CD4-positive, alpha-beta T cell treated with Interleukin-1 beta for 1 hour (primary cell): ENCODE data around the gene FRYL.
"Not testable (repeated sequence)": the region's sequence is repeated elsewhere in the genome, so short reads cannot be mapped to it uniquely, and the experiment has no call there.

Source experiments
- DNase-seq, 2 donors: peaks; one replicate each; pipeline ENCODE4 v3.0.0-alpha.2; 2020 to 2022

FRYL gene

GRCh38 chr4:48483006-48483776 lies 296.9 kb downstream of the FRYL start, which contains the start of gene SLC10A4:
Gene SLC10A4 (plus strand): TSS chr4:48483343. CDS start chr4:48483562, 219 bp downstream.
- DNase-seq = no peak

GRCh38 chr4:48481581-48481980 lies 298.5 kb downstream of the FRYL start:
- no peak for DNase-seq

GRCh38 chr4:48478273-48478672 lies 301.8 kb downstream of the FRYL start:
- DNase-seq = no peak

DNA sequence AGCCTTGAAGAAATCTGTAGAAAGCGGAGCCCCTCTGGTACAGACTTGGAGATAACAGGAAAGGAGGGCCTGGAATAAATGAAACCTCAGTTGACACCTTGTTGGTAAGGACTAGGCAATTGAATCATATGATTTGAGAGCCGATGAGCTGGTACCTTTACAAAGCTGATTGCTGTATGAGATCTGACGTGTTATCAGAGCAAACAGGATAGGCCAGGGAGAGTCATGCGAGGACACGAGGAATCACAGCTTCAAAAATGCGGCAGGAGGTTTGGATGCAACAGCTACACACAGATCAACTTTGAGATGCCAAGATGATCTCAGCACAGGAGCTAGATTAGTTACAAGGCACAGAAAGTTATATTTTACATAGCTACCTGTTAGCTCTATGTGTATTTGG lies 304.3 kb downstream of the FRYL start:
- no peak for DNase-seq

DNA sequence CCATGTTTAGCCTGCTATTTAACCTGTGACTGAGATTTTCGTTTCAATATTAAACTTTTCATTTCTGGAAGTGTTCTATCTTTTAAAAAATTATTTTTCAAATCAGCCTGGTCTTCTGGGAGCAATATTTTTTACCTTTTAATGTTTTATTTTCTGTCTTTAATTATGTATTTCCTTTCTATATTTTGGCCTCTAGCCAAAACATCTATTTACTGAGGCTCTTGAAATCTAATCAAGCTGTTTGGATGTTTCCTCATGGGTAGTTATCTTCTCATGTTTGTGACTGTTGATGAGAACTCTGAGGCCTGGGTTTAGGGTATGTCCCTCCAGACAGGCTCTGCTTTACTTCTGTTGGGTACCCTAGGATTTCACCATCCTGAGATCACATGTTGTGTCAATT lies 307.3 kb downstream of the FRYL start:
- DNase-seq = no peak

DNA sequence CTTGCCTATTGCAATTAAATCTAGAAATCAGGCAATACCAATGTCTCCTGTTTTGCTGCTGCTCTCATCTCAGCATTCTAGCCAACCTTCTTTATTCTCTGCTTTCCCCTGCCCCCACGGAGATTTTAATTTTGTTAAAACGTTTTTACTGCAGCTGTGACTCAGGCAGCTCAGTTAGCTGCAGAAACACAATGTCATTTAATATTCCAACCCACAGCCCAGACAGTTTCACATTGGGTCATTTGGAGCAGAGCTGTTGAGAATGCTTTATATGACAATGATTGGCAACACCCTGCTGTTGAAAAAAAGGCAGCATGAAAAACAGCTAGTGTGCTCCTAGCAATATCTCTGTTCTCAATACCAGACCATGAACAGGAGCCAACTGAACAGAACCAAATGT lies 309.5 kb downstream of the FRYL start:
- DNase-seq = no peak

- no peak for DNase-seq
Measured at GRCh38 chr4:48470137-48470536, 309.9 kb downstream of the FRYL start.

DNA sequence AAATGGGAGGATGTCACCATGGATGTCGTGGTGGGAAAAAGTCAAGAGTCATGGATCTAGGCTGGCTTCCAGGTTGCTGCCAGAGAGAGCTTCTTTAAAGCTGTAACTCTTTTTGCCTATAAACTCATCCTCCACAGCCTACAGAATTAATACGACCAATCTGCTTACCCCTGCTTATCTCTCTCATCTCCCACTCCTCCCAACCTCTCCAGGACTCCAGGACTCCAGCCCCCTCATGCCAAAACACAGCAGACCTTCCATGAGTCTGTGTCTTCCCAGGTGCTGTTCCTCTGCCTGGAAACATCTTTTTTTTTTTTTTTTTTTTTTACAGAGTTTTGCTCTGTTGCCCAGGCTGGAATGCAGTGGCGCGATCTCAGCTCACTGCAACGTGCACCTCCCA lies 312.2 kb downstream of the FRYL start:
- DNase-seq = no peak

DNA sequence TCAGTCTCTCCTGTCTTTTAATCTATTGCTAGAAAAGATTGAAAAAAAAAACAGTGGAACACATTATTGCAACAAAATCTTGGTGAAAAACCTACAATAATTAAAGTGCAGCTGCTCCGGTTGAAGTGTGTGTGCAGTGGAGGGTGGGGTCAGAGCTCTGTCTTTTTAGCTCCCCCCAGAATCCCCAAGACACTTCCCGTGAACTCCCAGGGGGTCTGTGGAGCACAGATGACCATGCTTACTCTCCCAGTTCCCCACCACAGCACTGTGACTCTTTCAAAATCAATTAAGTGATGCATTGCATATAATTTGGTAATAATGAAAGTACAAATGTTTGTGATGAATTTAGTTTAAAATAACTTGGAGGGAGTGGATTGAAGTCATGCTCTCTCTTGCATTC lies 312.6 kb downstream of the FRYL start:
- DNase-seq = no peak

DNA sequence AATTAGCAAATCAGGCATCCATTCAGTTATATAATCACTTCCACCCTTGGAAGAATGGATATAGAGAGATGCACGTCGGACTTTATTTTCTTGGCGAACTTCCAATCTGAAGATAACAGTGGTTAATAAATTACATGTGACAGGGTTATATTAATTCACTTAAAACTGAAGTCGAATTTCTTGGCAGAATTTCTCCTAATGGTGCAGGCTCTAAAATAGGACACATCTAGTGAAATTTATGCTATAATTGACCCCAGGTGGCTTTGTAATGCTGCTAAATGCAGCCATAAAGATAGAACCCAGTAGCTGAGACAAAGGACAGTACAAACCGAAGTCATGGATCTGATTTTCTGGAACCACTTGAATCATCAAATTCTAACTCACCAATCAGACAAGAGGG lies 317.7 kb downstream of the FRYL start:
- DNase-seq = no peak

GRCh38 chr4:48461000-48461399 lies 319.1 kb downstream of the FRYL start:
- no peak for DNase-seq

DNA sequence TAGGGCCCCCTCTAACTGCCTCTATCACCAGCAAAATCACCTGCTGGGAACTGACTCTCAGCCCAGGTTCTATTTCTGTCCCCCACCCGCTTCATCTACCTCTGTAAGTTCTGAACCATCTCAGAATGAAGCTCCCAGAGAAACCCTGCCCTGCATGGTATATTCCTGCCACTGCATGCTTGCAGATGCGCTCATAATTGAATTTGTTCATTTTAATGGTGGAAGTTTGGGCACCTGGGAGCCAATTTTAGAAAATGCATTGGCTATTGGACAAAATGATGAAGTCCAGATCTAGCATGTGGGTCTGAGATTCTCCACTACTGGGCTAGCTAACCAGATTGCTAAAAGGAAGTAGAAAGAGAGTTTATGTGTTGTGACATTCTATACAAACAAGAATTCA lies 325.5 kb downstream of the FRYL start:
- DNase-seq = no peak

GRCh38 chr4:48451656-48452055 lies 328.4 kb downstream of the FRYL start:
- not testable (repeated sequence) for DNase-seq

DNA sequence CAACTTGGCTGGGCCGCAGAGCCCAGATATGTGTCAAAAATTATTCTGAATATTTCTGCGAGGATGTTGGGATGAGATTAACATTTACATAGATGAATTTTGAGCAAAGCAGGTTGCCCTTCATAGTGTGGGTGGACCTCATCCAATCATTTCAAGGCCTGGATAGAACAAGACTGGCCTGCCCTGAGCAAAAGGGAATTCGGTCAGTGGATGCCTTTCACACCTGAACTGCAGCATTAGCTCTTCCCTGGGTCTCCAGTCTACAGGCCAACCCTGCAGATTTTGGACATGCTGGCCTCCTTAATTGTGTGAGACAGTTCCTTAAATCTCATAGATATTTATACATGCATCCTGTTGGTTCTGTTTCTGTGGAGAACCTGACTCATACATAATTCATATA lies 329.3 kb downstream of the FRYL start:
- no peak for DNase-seq

DNA sequence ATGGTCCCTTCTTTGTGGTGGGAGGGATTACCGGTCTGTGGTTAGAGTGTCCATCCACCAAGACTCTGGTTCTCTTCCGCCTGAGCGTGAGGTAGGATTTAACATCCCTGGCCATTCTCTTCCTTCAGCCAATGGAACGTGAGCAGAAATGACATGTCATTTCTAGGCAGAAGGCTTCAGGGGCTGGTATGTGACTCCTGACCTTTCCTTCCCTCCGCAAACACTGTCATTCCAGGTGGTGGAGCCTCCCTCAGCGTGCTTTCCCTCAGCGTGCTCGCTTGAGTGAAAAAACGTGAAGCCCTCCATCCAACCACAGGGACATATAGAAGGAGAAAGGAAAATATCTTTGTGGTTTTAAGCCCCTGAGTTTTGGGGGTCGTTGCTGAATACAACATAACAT lies 330.9 kb downstream of the FRYL start:
- no peak for DNase-seq
